ENCODE data around the gene WDPCP.
"Not testable (repeated sequence)": the region's sequence is repeated elsewhere in the genome, so short reads cannot be mapped to it uniquely, and the experiment has no call there.

The WDPCP gene

GRCh38 chr2:63099032-63099431 lies 489.2 kb downstream of the WDPCP start:
- no peak for DNase-seq (ENCODE audit: low read depth)

GRCh38 chr2:63096491-63096890 lies 491.8 kb downstream of the WDPCP start:
- DNase-seq (ENCODE audit: low read depth), result no peak

- no peak for DNase-seq (ENCODE audit: low read depth)
Measured at GRCh38 chr2:63093502-63093901, 494.8 kb downstream of the WDPCP start.

GRCh38 chr2:63092857-63093256 lies 495.4 kb downstream of the WDPCP start:
- no peak for DNase-seq (ENCODE audit: low read depth)

- DNase-seq (ENCODE audit: low read depth), result no peak
Measured at GRCh38 chr2:63092401-63092800, 495.9 kb downstream of the WDPCP start.

- no peak for DNase-seq (ENCODE audit: low read depth)
Measured at GRCh38 chr2:63086687-63087086, 501.6 kb downstream of the WDPCP start.

- no peak for DNase-seq (ENCODE audit: low read depth)
Measured at GRCh38 chr2:63081404-63081803, 506.9 kb downstream of the WDPCP start.

- DNase-seq (ENCODE audit: low read depth), result no peak
Measured at GRCh38 chr2:63078852-63079606, 509.2 kb downstream of the WDPCP start.

- not testable (repeated sequence) for DNase-seq (ENCODE audit: low read depth)
Measured at GRCh38 chr2:63074399-63074798, 513.9 kb downstream of the WDPCP start.

- DNase-seq (ENCODE audit: low read depth), result no peak
Measured at GRCh38 chr2:63073994-63074393, 514.3 kb downstream of the WDPCP start.

- DNase-seq (ENCODE audit: low read depth), result no peak
Measured at GRCh38 chr2:63071664-63072063, 516.6 kb downstream of the WDPCP start.

Measured in fibroblast of gingiva (primary cell).